H9 (cell line): ENCODE results near the gene DNAJB11. TPM values are rescaled to one million over a fixed set of nuclear protein-coding genes. Genes with fewer than 3 reads are reported as not detected.

ENCODE experiments used
- DNase-seq: peaks from one replicate; pipeline ENCODE4 v3.0.0-alpha.2; 2017
- H2AFZ ChIP-seq: one replicate; pipeline ENCODE4 v1.6.1; 2013; ENCODE audit warnings: mild to moderate bottlenecking, low read length, control low read depth, moderate library complexity
- H2AK5ac ChIP-seq: 2 replicates; pipeline ENCODE4 v1.6.1; 2013; ENCODE audit warnings: low read length, control low read depth, mixed read lengths; ENCODE audit not compliant: insufficient read length
- H2BK120ac ChIP-seq: one replicate; pipeline ENCODE4 v1.6.1; 2013; ENCODE audit warnings: low read depth, mild to moderate bottlenecking, low read length, control low read depth, inconsistent platforms; ENCODE audit not compliant: poor library complexity, severe bottlenecking
- H2BK12ac ChIP-seq: 2 replicates; pipeline ENCODE4 v1.6.1; 2013; ENCODE audit warnings: low read length, control low read depth, mixed read lengths, low read depth; ENCODE audit not compliant: insufficient read length
- H2BK15ac ChIP-seq: 2 replicates; pipeline ENCODE4 v1.6.1; 2013; ENCODE audit warnings: low read depth, low read length, control low read depth
- H2BK20ac ChIP-seq: one replicate; pipeline ENCODE4 v1.6.1; 2013; ENCODE audit warnings: low read depth, mild to moderate bottlenecking, low read length, control low read depth, inconsistent platforms; ENCODE audit not compliant: poor library complexity, severe bottlenecking
- H2BK5ac ChIP-seq: 2 replicates; pipeline ENCODE4 v1.6.1; 2013; ENCODE audit warnings: low read length, control low read depth, mixed read lengths; ENCODE audit not compliant: insufficient read length
- H3K14ac ChIP-seq: 2 replicates; pipeline ENCODE4 v1.6.1; 2013; ENCODE audit warnings: low read length, control low read depth; ENCODE audit not compliant: insufficient read depth
- H3K18ac ChIP-seq: 2 replicates; pipeline ENCODE4 v1.6.1; 2013; ENCODE audit warnings: low read depth, mild to moderate bottlenecking, mixed read lengths, low read length, control low read depth; ENCODE audit not compliant: insufficient read length
- H3K23ac ChIP-seq: 2 replicates; pipeline ENCODE4 v1.6.1; 2013; ENCODE audit warnings: low read length, control low read depth, mixed read lengths, low read depth; ENCODE audit not compliant: insufficient read length
- H3K23me2 ChIP-seq: 2 replicates; pipeline ENCODE4 v1.6.1; 2013; ENCODE audit warnings: low read depth, mild to moderate bottlenecking, mixed read lengths, low read length, control low read depth; ENCODE audit not compliant: insufficient read length, poor library complexity, severe bottlenecking
- H3K27ac ChIP-seq: 2 replicates; pipeline ENCODE4 v1.5.1; 2013; ENCODE audit warnings: low read length, control low read depth, mixed read lengths, low read depth; ENCODE audit not compliant: insufficient read length
- H3K27me3 ChIP-seq: 2 replicates; pipeline ENCODE4 v1.6.1; 2013; ENCODE audit warnings: low read length, control low read depth, inconsistent platforms; ENCODE audit not compliant: insufficient read depth
- H3K4ac ChIP-seq: 2 replicates; pipeline ENCODE4 v1.6.1; 2013; ENCODE audit warnings: low read depth, mild to moderate bottlenecking, control low read depth, inconsistent platforms, low read length, moderate library complexity
- H3K4me1 ChIP-seq: 2 replicates; pipeline ENCODE4 v1.6.1; 2013; ENCODE audit warnings: low read length, control low read depth, inconsistent platforms; ENCODE audit not compliant: insufficient read depth
- H3K4me2 ChIP-seq: 2 replicates; pipeline ENCODE4 v1.6.1; 2013; ENCODE audit warnings: low read length, control low read depth, mixed read lengths; ENCODE audit not compliant: insufficient read length, insufficient read depth
- H3K56ac ChIP-seq: 2 replicates; pipeline ENCODE4 v1.6.1; 2013; ENCODE audit warnings: low read depth, mild to moderate bottlenecking, mixed read lengths, low read length, control low read depth; ENCODE audit not compliant: insufficient read length
- H3K79me1 ChIP-seq: 2 replicates; pipeline ENCODE4 v1.6.1; 2013; ENCODE audit warnings: low read depth, mild to moderate bottlenecking, moderate library complexity, low read length, control low read depth, inconsistent platforms; ENCODE audit not compliant: insufficient read depth, poor library complexity, severe bottlenecking
- H3K79me2 ChIP-seq: 2 replicates; pipeline ENCODE4 v1.6.1; 2013; ENCODE audit warnings: low read length, control low read depth, inconsistent platforms; ENCODE audit not compliant: insufficient read depth
- H3K9ac ChIP-seq: 2 replicates; pipeline ENCODE4 v1.6.1; 2013; ENCODE audit warnings: low read length, control low read depth, mixed read lengths; ENCODE audit not compliant: insufficient read length; ENCODE audit errors: extremely low read depth
- H3K9me3 ChIP-seq: one replicate; pipeline ENCODE4 v1.6.1; 2013; ENCODE audit warnings: low read depth, low read length, inconsistent platforms; ENCODE audit not compliant: control insufficient read depth
- H3T11ph ChIP-seq: one replicate; pipeline ENCODE4 v1.6.1; 2013; ENCODE audit warnings: mild to moderate bottlenecking, low read length, control low read depth, inconsistent platforms
- H4K20me1 ChIP-seq: one replicate; pipeline ENCODE4 v1.6.1; 2013; ENCODE audit not compliant: control insufficient read depth, insufficient read length, insufficient read depth
- H4K5ac ChIP-seq: 2 replicates; pipeline ENCODE4 v1.6.1; 2013; ENCODE audit warnings: low read depth, mild to moderate bottlenecking, mixed read lengths, low read length, control low read depth; ENCODE audit not compliant: insufficient read length
- H4K8ac ChIP-seq: replicated peaks from 2 replicates; pipeline ENCODE4 v1.6.1; 2013; ENCODE audit warnings: low read length, control low read depth, mixed read lengths, low read depth; ENCODE audit not compliant: insufficient read length
- H4K91ac ChIP-seq: 2 replicates; pipeline ENCODE4 v1.6.1; 2013; ENCODE audit warnings: low read depth, mild to moderate bottlenecking, moderate library complexity, mixed read lengths, low read length, control low read depth; ENCODE audit not compliant: insufficient read length
- H3K27ac Mint-ChIP-seq, 3 experiments: 2 replicates in 2 of 3; 3 replicates in 1 of 3; pipeline ENCODE4 v1.8.0; 2020 to 2021; ENCODE audit warnings: mixed read lengths in 3 of 3, mild to moderate bottlenecking in 1 of 3, moderate library complexity in 1 of 3
- H3K27me3 Mint-ChIP-seq: 2 replicates; pipeline ENCODE4 v1.8.0; 2021; ENCODE audit warnings: low read depth, mild to moderate bottlenecking, moderate library complexity, mixed read lengths
- H3K36me3 Mint-ChIP-seq, 3 experiments: 2 replicates in 2 of 3; 3 replicates in 1 of 3; pipeline ENCODE4 v1.8.0; 2020 to 2021; ENCODE audit warnings: low read depth in 3 of 3, mixed read lengths in 3 of 3; ENCODE audit not compliant: insufficient read depth in 1 of 3
- H3K4me1 Mint-ChIP-seq, 2 experiments: 2 replicates each; pipeline ENCODE4 v1.8.0; 2020; ENCODE audit warnings: mixed read lengths in 2 of 2
- H3K4me3 Mint-ChIP-seq, 2 experiments: 2 replicates in 1 of 2; 3 replicates in 1 of 2; pipeline ENCODE4 v1.8.0; 2020 to 2021; ENCODE audit warnings: mild to moderate bottlenecking in 2 of 2, mixed read lengths in 2 of 2, moderate library complexity in 1 of 2
- H3K9me3 Mint-ChIP-seq, 2 experiments: 2 replicates in 1 of 2; 3 replicates in 1 of 2; pipeline ENCODE4 v1.8.0; 2020; ENCODE audit warnings: mild to moderate bottlenecking in 2 of 2, mixed read lengths in 2 of 2, moderate library complexity in 1 of 2
- WGBS: extraction: QIAGEN DNeasy Blood & Tissue Kit; methylation state at CpG from one replicate; pipeline ENCODE4 v1.1.7; 2013; ENCODE audit warnings: missing lambda C conversion rate, low lambda C conversion rate, mixed read lengths; ENCODE audit not compliant: insufficient read length; ENCODE audit errors: extremely low coverage; 5-methylcytosine and 5-hydroxymethylcytosine counted together
- total RNA-seq: library from RNA; stranded (reverse); gene quantifications from 2 replicates; pipeline ENCODE4 v1.2.1, GENCODE V29; 2021
- TF ChIP-seq, protein P1 (sequence below): fragments of 200-600 bp; sonication (generic); conservative IDR thresholded peaks from 3 replicates; pipeline ENCODE4 v1.8.0; 2021; ENCODE audit warnings: antibody characterized with exemption, mild to moderate bottlenecking

Gene DNAJB11
- total RNA-seq, 1 experiment from 2014 or later, result 61.2 TPM

DNA sequence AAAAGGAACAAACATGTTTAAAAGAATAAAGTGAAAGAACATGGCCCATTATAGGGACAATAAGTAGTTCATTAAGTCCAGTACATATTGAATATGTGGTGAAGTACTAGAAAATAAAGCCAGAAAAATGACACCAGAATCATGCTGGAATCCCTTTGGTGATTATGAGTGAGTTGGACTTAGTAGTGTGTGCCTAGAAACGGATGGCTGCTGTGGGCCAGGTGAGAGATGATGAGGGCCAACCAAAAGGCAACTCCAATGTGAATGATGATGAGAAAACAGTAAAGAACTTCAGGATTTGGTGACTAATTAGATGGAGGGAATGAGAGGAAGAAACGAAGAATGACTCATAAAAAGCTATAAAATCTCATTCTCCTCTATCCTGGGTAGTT, 29.7 kb upstream of the DNAJB11 start:
- H3T11ph ChIP-seq, result no peak overlapping the region
- H2BK120ac ChIP-seq, result no peak overlapping the region
- no peak overlapping the region for H3K9ac ChIP-seq
- H2AK5ac ChIP-seq, result no peak overlapping the region
- no peaks in the 10 kb centered on the region for H3K9me3 ChIP-seq
- H2BK5ac ChIP-seq, result no peak overlapping the region
- Mint-ChIP-seq H3K9me3 (no peaks in the 10 kb centered on the region), H3K27ac (no peak overlapping the region), H3K36me3 (no peaks in the 10 kb centered on the region), H3K27me3 (no peaks in the 10 kb centered on the region), H3K4me1 (peaks cover 4 to 5% of the 10 kb centered on the region in 2 experiments; a peak in 3 of 4 replicates), H3K4me3 (no peak overlapping the region)
- DNase-seq, result no peak
- no peak overlapping the region for H3K14ac ChIP-seq
- no peak overlapping the region for H4K8ac ChIP-seq
- no peaks in the 10 kb centered on the region for H3K4me1 ChIP-seq
- H4K20me1 ChIP-seq, result no peaks in the 10 kb centered on the region
- no peak overlapping the region for H3K4ac ChIP-seq
- no peaks in the 10 kb centered on the region for H3K79me1 ChIP-seq
- WGBS, result no CpG with 5 or more reads among the region's 2 CpGs
- TF ChIP-seq, protein P1, sequence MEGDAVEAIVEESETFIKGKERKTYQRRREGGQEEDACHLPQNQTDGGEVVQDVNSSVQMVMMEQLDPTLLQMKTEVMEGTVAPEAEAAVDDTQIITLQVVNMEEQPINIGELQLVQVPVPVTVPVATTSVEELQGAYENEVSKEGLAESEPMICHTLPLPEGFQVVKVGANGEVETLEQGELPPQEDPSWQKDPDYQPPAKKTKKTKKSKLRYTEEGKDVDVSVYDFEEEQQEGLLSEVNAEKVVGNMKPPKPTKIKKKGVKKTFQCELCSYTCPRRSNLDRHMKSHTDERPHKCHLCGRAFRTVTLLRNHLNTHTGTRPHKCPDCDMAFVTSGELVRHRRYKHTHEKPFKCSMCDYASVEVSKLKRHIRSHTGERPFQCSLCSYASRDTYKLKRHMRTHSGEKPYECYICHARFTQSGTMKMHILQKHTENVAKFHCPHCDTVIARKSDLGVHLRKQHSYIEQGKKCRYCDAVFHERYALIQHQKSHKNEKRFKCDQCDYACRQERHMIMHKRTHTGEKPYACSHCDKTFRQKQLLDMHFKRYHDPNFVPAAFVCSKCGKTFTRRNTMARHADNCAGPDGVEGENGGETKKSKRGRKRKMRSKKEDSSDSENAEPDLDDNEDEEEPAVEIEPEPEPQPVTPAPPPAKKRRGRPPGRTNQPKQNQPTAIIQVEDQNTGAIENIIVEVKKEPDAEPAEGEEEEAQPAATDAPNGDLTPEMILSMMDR, result no peak
- no peaks in the 10 kb centered on the region for H3K23me2 ChIP-seq
- H2BK12ac ChIP-seq, result no peak overlapping the region
- H3K27me3 ChIP-seq, result no peaks in the 10 kb centered on the region
- H3K4me2 ChIP-seq, result no peak overlapping the region
- H4K5ac ChIP-seq, result no peak overlapping the region
- no peak overlapping the region for H2BK20ac ChIP-seq
- no peak overlapping the region for H2AFZ ChIP-seq
- no peak overlapping the region for H3K18ac ChIP-seq
- no peak overlapping the region for H3K56ac ChIP-seq
- H3K27ac ChIP-seq, result no peak overlapping the region
- H3K23ac ChIP-seq, result no peak overlapping the region
- no peaks in the 10 kb centered on the region for H3K79me2 ChIP-seq
- no peak overlapping the region for H2BK15ac ChIP-seq
- H4K91ac ChIP-seq, result no peak overlapping the region
